GM23338 (cell line): ENCODE data around the gene DMRT1. TPM values are rescaled to one million over a fixed set of nuclear protein-coding genes. Genes with fewer than 3 reads are reported as not detected.
A peak's percentile ranks its signal among the peaks of the same experiment; 100 is the strongest.

ENCODE experiments used
- ATAC-seq: fragments of 200-7000 bp; cut with Tn5 transposase; 3 replicates; pipeline ENCODE4 v1.9.1; 2020
- DNase-seq: peaks from one replicate; pipeline ENCODE4 v3.0.0-alpha.2; 2015; ENCODE audit warnings: low spot score
- H2AFZ ChIP-seq: fragments of 200-600 bp; sonication (generic); 2 replicates; pipeline ENCODE4 v1.8.0; 2016; ENCODE audit warnings: antibody characterized with exemption, mild to moderate bottlenecking, moderate library complexity
- H3F3A ChIP-seq: fragments of 200-600 bp; sonication (generic); replicated peaks from 2 replicates; pipeline ENCODE4 v1.8.0; 2017; ENCODE audit warnings: antibody characterized with exemption, mixed run types, low read depth
- H3K27ac ChIP-seq: fragments of 200-600 bp; sonication (generic); 2 replicates; pipeline ENCODE4 v1.6.1; 2016; ENCODE audit warnings: low read depth
- H3K27me3 ChIP-seq: fragments of 200-600 bp; sonication (generic); 2 replicates; pipeline ENCODE4 v1.8.0; 2016; ENCODE audit warnings: mild to moderate bottlenecking, mixed run types, moderate library complexity; ENCODE audit not compliant: insufficient read depth
- H3K36me3 ChIP-seq: fragments of 200-600 bp; sonication (generic); 2 replicates; pipeline ENCODE4 v1.8.0; 2016; ENCODE audit warnings: mild to moderate bottlenecking; ENCODE audit not compliant: insufficient read depth
- H3K4me1 ChIP-seq: fragments of 200-600 bp; sonication (generic); 2 replicates; pipeline ENCODE4 v1.8.0; 2016; ENCODE audit warnings: mild to moderate bottlenecking, moderate library complexity; ENCODE audit not compliant: insufficient read depth
- H3K4me2 ChIP-seq: fragments of 200-600 bp; sonication (generic); 2 replicates; pipeline ENCODE4 v1.7.1; 2017; ENCODE audit warnings: mixed run types
- H3K4me3 ChIP-seq: fragments of 200-600 bp; sonication (generic); 2 replicates; pipeline ENCODE4 v1.6.1; 2016; ENCODE audit warnings: mixed run types
- H3K79me2 ChIP-seq: fragments of 200-600 bp; sonication (generic); replicated peaks from 2 replicates; pipeline ENCODE4 v1.8.0; 2017; ENCODE audit warnings: mild to moderate bottlenecking; ENCODE audit not compliant: insufficient read depth
- H3K9me2 ChIP-seq: fragments of 200-600 bp; sonication (generic); 2 replicates; pipeline ENCODE4 v1.8.0; 2017; ENCODE audit not compliant: insufficient read depth
- H4K20me1 ChIP-seq: fragments of 200-600 bp; sonication (generic); replicated peaks from 2 replicates; pipeline ENCODE4 v1.8.0; 2017; ENCODE audit warnings: mild to moderate bottlenecking; ENCODE audit not compliant: insufficient read depth
- H3K27ac Mint-ChIP-seq: 2 replicates; pipeline ENCODE4 v1.8.0; 2020; ENCODE audit warnings: inconsistent platforms, mild to moderate bottlenecking, moderate library complexity, mixed read lengths
- H3K27me3 Mint-ChIP-seq: 3 replicates; pipeline ENCODE4 v1.8.0; 2022; ENCODE audit warnings: low read depth, mild to moderate bottlenecking, moderate library complexity, mixed read lengths, inconsistent platforms; ENCODE audit not compliant: insufficient read depth, poor library complexity
- H3K36me3 Mint-ChIP-seq: 3 replicates; pipeline ENCODE4 v1.8.0; 2021; ENCODE audit warnings: low read depth, mild to moderate bottlenecking, inconsistent platforms, moderate library complexity, mixed read lengths
- H3K4me1 Mint-ChIP-seq: 3 replicates; pipeline ENCODE4 v1.8.0; 2020; ENCODE audit warnings: mild to moderate bottlenecking, inconsistent platforms, mixed read lengths
- H3K4me3 Mint-ChIP-seq: 3 replicates; pipeline ENCODE4 v1.8.0; 2021; ENCODE audit warnings: moderate library complexity, mild to moderate bottlenecking, inconsistent platforms, mixed read lengths
- H3K9me3 Mint-ChIP-seq: 3 replicates; pipeline ENCODE4 v1.8.0; 2020; ENCODE audit warnings: moderate library complexity, mild to moderate bottlenecking, inconsistent platforms, mixed read lengths
- CREB1 ChIP-seq: fragments of 250-450 bp; sonication (Bioruptor Pico); IDR thresholded peaks from 2 replicates; pipeline ENCODE4 v1.5.0; 2020; ENCODE audit warnings: low read depth, mild to moderate bottlenecking, moderate library complexity
- EZH2 ChIP-seq: fragments of 200-600 bp; sonication (generic); IDR thresholded peaks from one replicate; pipeline ENCODE4 v1.8.0; 2017; ENCODE audit warnings: antibody characterized with exemption, mild to moderate bottlenecking, low read depth; ENCODE audit not compliant: unreplicated experiment
- EZH2phosphoT487 ChIP-seq: fragments of 200-600 bp; sonication (generic); IDR thresholded peaks from one replicate; pipeline ENCODE4 v1.8.1; 2018; ENCODE audit warnings: antibody characterized with exemption; ENCODE audit not compliant: unreplicated experiment
- JUNB ChIP-seq: IDR thresholded peaks from one replicate; pipeline ENCODE4 v1.6.1; 2016; ENCODE audit warnings: antibody characterized with exemption; ENCODE audit not compliant: unreplicated experiment
- NANOG ChIP-seq: IDR thresholded peaks from 2 replicates; pipeline ENCODE4 v1.6.1; 2016; ENCODE audit warnings: antibody characterized with exemption, borderline replicate concordance
- POLR2AphosphoS5 ChIP-seq: IDR thresholded peaks from 2 replicates; pipeline ENCODE4 v1.6.1; 2016; ENCODE audit warnings: antibody characterized with exemption, low read depth
- STAT1 ChIP-seq: IDR thresholded peaks from one replicate; pipeline ENCODE4 v1.6.1; 2016; ENCODE audit warnings: antibody characterized with exemption; ENCODE audit not compliant: unreplicated experiment
- ZNF331 ChIP-seq: fragments of 250-450 bp; sonication (Bioruptor Pico); IDR thresholded peaks from 2 replicates; pipeline ENCODE4 v1.5.0; 2020; ENCODE audit warnings: low read depth, mild to moderate bottlenecking, moderate library complexity
- polyA plus RNA-seq: library from polyadenylated mRNA; unstranded; fragments of >200 nt; fragmentation: Nextera tagmentation; extraction: Ambion mirVana; gene quantifications from 2 replicates; pipeline ENCODE4 v1.2.1, GENCODE V29; 2016
- total RNA-seq: library from RNA; depleted of rRNA; stranded (reverse); fragments of >200 nt; shearing (Covaris generic); gene quantifications from 2 replicates; pipeline ENCODE4 v1.2.3, GENCODE V29; 2014
- TF ChIP-seq, protein P1 (sequence below), 2 experiments: fragments of 200-600 bp in 1 of 2; sonication (generic) in 1 of 2; conservative IDR thresholded peaks; 2 replicates each; pipeline versions ENCODE4 v1.5.1 to v1.6.1; 2016 to 2017; ENCODE audit warnings: antibody characterized with exemption in 2 of 2, low read depth in 2 of 2, mild to moderate bottlenecking in 2 of 2, moderate library complexity in 1 of 2
- TF ChIP-seq, protein P2 (sequence below): IDR thresholded peaks from 2 replicates; pipeline ENCODE4 v1.6.1; 2016; ENCODE audit warnings: antibody characterized with exemption

DMRT1 gene
- total and polyA plus RNA-seq, 2 experiments from 2014 or later = not detected

DNA sequence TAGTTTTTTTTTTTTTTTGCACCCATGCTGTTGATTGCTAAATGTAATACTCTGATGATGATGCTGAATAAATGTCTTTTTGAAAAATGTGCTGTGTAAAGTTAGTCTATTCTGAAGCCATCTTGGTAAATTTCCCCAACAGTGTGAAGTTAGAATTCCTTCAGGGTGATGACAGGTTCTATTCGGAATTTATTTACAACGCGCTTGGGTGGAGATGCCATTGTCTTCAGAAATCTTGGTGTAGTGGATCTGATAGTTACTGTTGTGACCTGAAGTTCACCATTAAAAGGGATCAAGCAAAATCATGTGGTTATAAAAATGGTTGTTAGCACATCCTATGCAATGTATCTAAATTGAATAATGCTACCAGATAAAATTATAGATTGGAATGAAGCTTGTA is 36.3 kb upstream of the DMRT1 start:
- Histone ChIP-seq H3K36me3 (no peaks in the 10 kb centered on the region), H3K9me2 (no peaks in the 10 kb centered on the region), H3K27me3 (no peaks in the 10 kb centered on the region), H3K79me2 (no peaks in the 10 kb centered on the region), H3K27ac (no peak overlapping the region), H3K4me1 (no peaks in the 10 kb centered on the region; the same call in 1 of the 2 replicates), H2AFZ (no peak overlapping the region), H3F3A (no peaks in the 10 kb centered on the region), H3K4me3 (no peak overlapping the region), H4K20me1 (no peaks in the 10 kb centered on the region), H3K4me2 (no peak overlapping the region)
- Mint-ChIP-seq H3K27me3 (peaks cover 5% of the 10 kb centered on the region), H3K36me3 (peaks cover 3% of the 10 kb centered on the region; the same call in 2 of the 3 replicates), H3K9me3 (peaks cover 5% of the 10 kb centered on the region; the same call in 2 of the 3 replicates), H3K4me3 (no peak overlapping the region), H3K27ac (no peak overlapping the region), H3K4me1 (peaks cover 3% of the 10 kb centered on the region; the same call in 2 of the 3 replicates)
- DNase-seq = no peak
- TF ChIP-seq ZNF331 (no peak), EZH2 (no peak)
- no peak for ATAC-seq

- TF ChIP-seq, protein P1, sequence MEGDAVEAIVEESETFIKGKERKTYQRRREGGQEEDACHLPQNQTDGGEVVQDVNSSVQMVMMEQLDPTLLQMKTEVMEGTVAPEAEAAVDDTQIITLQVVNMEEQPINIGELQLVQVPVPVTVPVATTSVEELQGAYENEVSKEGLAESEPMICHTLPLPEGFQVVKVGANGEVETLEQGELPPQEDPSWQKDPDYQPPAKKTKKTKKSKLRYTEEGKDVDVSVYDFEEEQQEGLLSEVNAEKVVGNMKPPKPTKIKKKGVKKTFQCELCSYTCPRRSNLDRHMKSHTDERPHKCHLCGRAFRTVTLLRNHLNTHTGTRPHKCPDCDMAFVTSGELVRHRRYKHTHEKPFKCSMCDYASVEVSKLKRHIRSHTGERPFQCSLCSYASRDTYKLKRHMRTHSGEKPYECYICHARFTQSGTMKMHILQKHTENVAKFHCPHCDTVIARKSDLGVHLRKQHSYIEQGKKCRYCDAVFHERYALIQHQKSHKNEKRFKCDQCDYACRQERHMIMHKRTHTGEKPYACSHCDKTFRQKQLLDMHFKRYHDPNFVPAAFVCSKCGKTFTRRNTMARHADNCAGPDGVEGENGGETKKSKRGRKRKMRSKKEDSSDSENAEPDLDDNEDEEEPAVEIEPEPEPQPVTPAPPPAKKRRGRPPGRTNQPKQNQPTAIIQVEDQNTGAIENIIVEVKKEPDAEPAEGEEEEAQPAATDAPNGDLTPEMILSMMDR (conservative IDR thresholded peaks at IDR 0.05; ENCODE audit: low read depth in 2 of 2) = peak; percentile 76 to 81
- TF ChIP-seq CREB1 (CRISPR knock-in tag) (no peak), EZH2 (no peak)
- Mint-ChIP-seq H3K4me1 (no peaks in the 10 kb centered on the region; the same call in 1 of the 3 replicates), H3K9me3 (peaks cover 5% of the 10 kb centered on the region; the same call in 2 of the 3 replicates), H3K27ac (no peak overlapping the region), H3K4me3 (no peak overlapping the region), H3K36me3 (peaks cover 3% of the 10 kb centered on the region; the same call in 2 of the 3 replicates), H3K27me3 (peaks cover 5% of the 10 kb centered on the region)
- no peaks in the 10 kb centered on the region for H3K4me1 ChIP-seq
- H3K4me2 ChIP-seq = no peak overlapping the region
- H3K79me2 ChIP-seq = no peaks in the 10 kb centered on the region
- H2AFZ ChIP-seq = no peak overlapping the region
- no peaks in the 10 kb centered on the region for H4K20me1 ChIP-seq
- no peaks in the 10 kb centered on the region for H3F3A ChIP-seq
- DNase-seq (peak; percentile 62), ATAC-seq (peak; percentile 64)
- no peak overlapping the region for H3K27ac ChIP-seq
- no peaks in the 10 kb centered on the region for H3K27me3 ChIP-seq
- H3K36me3 ChIP-seq = no peaks in the 10 kb centered on the region
- no peaks in the 10 kb centered on the region for H3K9me2 ChIP-seq
- no peak overlapping the region for H3K4me3 ChIP-seq
Observed at GRCh38 chr9:806285-807156, 35.0 kb upstream of the DMRT1 start.

- Mint-ChIP-seq H3K4me1 (no peaks in the 10 kb centered on the region), H3K36me3 (peaks cover 3% of the 10 kb centered on the region; the same call in 2 of the 3 replicates), H3K9me3 (peaks cover 5% of the 10 kb centered on the region; the same call in 2 of the 3 replicates), H3K27ac (no peak overlapping the region), H3K4me3 (no peak overlapping the region), H3K27me3 (peaks cover 5% of the 10 kb centered on the region)
- H3K79me2 ChIP-seq = no peaks in the 10 kb centered on the region
- H3K27ac ChIP-seq = no peak overlapping the region
- TF ChIP-seq CREB1 (CRISPR knock-in tag) = no peak
- TF ChIP-seq POLR2AphosphoS5 = no peak
- no peak for TF ChIP-seq STAT1
- TF ChIP-seq, protein P2, sequence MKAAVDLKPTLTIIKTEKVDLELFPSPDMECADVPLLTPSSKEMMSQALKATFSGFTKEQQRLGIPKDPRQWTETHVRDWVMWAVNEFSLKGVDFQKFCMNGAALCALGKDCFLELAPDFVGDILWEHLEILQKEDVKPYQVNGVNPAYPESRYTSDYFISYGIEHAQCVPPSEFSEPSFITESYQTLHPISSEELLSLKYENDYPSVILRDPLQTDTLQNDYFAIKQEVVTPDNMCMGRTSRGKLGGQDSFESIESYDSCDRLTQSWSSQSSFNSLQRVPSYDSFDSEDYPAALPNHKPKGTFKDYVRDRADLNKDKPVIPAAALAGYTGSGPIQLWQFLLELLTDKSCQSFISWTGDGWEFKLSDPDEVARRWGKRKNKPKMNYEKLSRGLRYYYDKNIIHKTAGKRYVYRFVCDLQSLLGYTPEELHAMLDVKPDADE = no peak
- no peak for TF ChIP-seq EZH2phosphoT487
- no peak for TF ChIP-seq JUNB
- TF ChIP-seq NANOG = no peak
- no peak for TF ChIP-seq ZNF331
- TF ChIP-seq, protein P1 (conservative IDR thresholded peaks at IDR 0.05; ENCODE audit: low read depth in 2 of 2) = no peak
- TF ChIP-seq EZH2 = no peak
- no peaks in the 10 kb centered on the region for H3K4me1 ChIP-seq
- H2AFZ ChIP-seq = no peak overlapping the region
- no peak overlapping the region for H3K4me3 ChIP-seq
- ATAC-seq (no peak), DNase-seq (no peak)
- H3K27me3 ChIP-seq = no peaks in the 10 kb centered on the region
- H3F3A ChIP-seq = no peaks in the 10 kb centered on the region
- H4K20me1 ChIP-seq = no peaks in the 10 kb centered on the region
- no peaks in the 10 kb centered on the region for H3K9me2 ChIP-seq
- no peak overlapping the region for H3K4me2 ChIP-seq
- no peaks in the 10 kb centered on the region for H3K36me3 ChIP-seq
Observed at GRCh38 chr9:811106-811531, 30.4 kb upstream of the DMRT1 start.
